ENCODE data around the gene ZNF862. TPM values are rescaled to one million over a fixed set of nuclear protein-coding genes. Genes with fewer than 3 reads are reported as not detected.

ZNF862 gene
- total RNA-seq, 1 experiment from 2014 or later = 5.7 TPM

GRCh38 chr7:149830997-149831740 lies 7.0 kb upstream of the ZNF862 start:
- Histone ChIP-seq H3K4me1 (ENCODE audit: insufficient read depth, low read length, poor library complexity, severe bottlenecking) (no peaks in the 10 kb centered on the region), H3K4me3 (ENCODE audit: low read depth, low read length, poor library complexity, severe bottlenecking) (no peak overlapping the region), H3K27ac (ENCODE audit: low read depth, low read length, poor library complexity, severe bottlenecking) (no peak overlapping the region), H3K27me3 (replicated peaks; ENCODE audit: insufficient read depth, low read depth, low read length, poor library complexity) (no peaks in the 10 kb centered on the region), H3K9me3 (ENCODE audit: low read depth, low read length, poor library complexity, severe bottlenecking) (no peaks in the 10 kb centered on the region), H3K36me3 (ENCODE audit: insufficient read depth, low read length, poor library complexity, severe bottlenecking) (no peaks in the 10 kb centered on the region)
- ChIA-PET POLR2A (ENCODE audit: low non-redundant PET) (no interaction called here), CTCF (no interaction called here)
- TF ChIP-seq, protein P1, sequence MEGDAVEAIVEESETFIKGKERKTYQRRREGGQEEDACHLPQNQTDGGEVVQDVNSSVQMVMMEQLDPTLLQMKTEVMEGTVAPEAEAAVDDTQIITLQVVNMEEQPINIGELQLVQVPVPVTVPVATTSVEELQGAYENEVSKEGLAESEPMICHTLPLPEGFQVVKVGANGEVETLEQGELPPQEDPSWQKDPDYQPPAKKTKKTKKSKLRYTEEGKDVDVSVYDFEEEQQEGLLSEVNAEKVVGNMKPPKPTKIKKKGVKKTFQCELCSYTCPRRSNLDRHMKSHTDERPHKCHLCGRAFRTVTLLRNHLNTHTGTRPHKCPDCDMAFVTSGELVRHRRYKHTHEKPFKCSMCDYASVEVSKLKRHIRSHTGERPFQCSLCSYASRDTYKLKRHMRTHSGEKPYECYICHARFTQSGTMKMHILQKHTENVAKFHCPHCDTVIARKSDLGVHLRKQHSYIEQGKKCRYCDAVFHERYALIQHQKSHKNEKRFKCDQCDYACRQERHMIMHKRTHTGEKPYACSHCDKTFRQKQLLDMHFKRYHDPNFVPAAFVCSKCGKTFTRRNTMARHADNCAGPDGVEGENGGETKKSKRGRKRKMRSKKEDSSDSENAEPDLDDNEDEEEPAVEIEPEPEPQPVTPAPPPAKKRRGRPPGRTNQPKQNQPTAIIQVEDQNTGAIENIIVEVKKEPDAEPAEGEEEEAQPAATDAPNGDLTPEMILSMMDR (conservative IDR thresholded peaks at IDR 0.05; ENCODE audit: low read depth, low read length) = no peak
- TF ChIP-seq EZH2 (IDR thresholded peaks at IDR 0.05; ENCODE audit: borderline replicate concordance, low read depth, low read length, poor library complexity, severe bottlenecking) = no peak
- BruUV-seq (replicated peaks) = no TSS peak
- intact Hi-C loops (cut with micrococcal nuclease; ENCODE audit: unreplicated experiment) = no loop called here
- no peak for DNase-seq (ENCODE audit: low spot score)

- intact Hi-C loops (cut with micrococcal nuclease; ENCODE audit: unreplicated experiment) = no loop called here
- ChIA-PET POLR2A (ENCODE audit: low non-redundant PET) (no interaction called here), CTCF (no interaction called here)
- TF ChIP-seq EZH2 (IDR thresholded peaks at IDR 0.05; ENCODE audit: borderline replicate concordance, low read depth, low read length, poor library complexity, severe bottlenecking) = no peak
- TF ChIP-seq, protein P1 (conservative IDR thresholded peaks at IDR 0.05; ENCODE audit: low read depth, low read length) = no peak
- Histone ChIP-seq H3K4me3 (ENCODE audit: low read depth, low read length, poor library complexity, severe bottlenecking) (no peak overlapping the region), H3K27ac (ENCODE audit: low read depth, low read length, poor library complexity, severe bottlenecking) (no peak overlapping the region), H3K9me3 (ENCODE audit: low read depth, low read length, poor library complexity, severe bottlenecking) (no peaks in the 10 kb centered on the region), H3K36me3 (ENCODE audit: insufficient read depth, low read length, poor library complexity, severe bottlenecking) (no peaks in the 10 kb centered on the region), H3K4me1 (ENCODE audit: insufficient read depth, low read length, poor library complexity, severe bottlenecking) (no peaks in the 10 kb centered on the region), H3K27me3 (replicated peaks; ENCODE audit: insufficient read depth, low read depth, low read length, poor library complexity) (no peaks in the 10 kb centered on the region)
- no peak for DNase-seq (ENCODE audit: low spot score)
- BruUV-seq (replicated peaks) = no TSS peak
These were observed 6.4 kb upstream of the ZNF862 start for GRCh38 chr7:149831741-149832219.

GRCh38 chr7:149832332-149833041 lies 5.7 kb upstream of the ZNF862 start:
- H3K27ac ChIP-seq (ENCODE audit: low read depth, low read length, poor library complexity, severe bottlenecking) = no peak overlapping the region
- no TSS peak for BruUV-seq (replicated peaks)
- H3K27me3 ChIP-seq (replicated peaks; ENCODE audit: insufficient read depth, low read depth, low read length, poor library complexity) = no peaks in the 10 kb centered on the region
- no peaks in the 10 kb centered on the region for H3K36me3 ChIP-seq (ENCODE audit: insufficient read depth, low read length, poor library complexity, severe bottlenecking)
- no peaks in the 10 kb centered on the region for H3K9me3 ChIP-seq (ENCODE audit: low read depth, low read length, poor library complexity, severe bottlenecking)
- no peaks in the 10 kb centered on the region for H3K4me1 ChIP-seq (ENCODE audit: insufficient read depth, low read length, poor library complexity, severe bottlenecking)
- intact Hi-C loops (cut with micrococcal nuclease; ENCODE audit: unreplicated experiment) = no loop called here
- TF ChIP-seq, protein P1 (conservative IDR thresholded peaks at IDR 0.05; ENCODE audit: low read depth, low read length) = no peak
- TF ChIP-seq EZH2 (IDR thresholded peaks at IDR 0.05; ENCODE audit: borderline replicate concordance, low read depth, low read length, poor library complexity, severe bottlenecking) = no peak
- ChIA-PET CTCF (no interaction called here), POLR2A (ENCODE audit: low non-redundant PET) (no interaction called here)
- no peak for DNase-seq (ENCODE audit: low spot score)
- H3K4me3 ChIP-seq (ENCODE audit: low read depth, low read length, poor library complexity, severe bottlenecking) = no peak overlapping the region
